Subcutaneous abdominal adipose tissue (tissue), 5 donors: ENCODE data around the gene TM4SF5.

ENCODE experiments used
- H3K27ac ChIP-seq: one replicate; pipeline ENCODE4 v1.7.0; 2013; ENCODE audit warnings: low read depth, mild to moderate bottlenecking, inconsistent platforms, low read length, moderate library complexity
- H3K27me3 ChIP-seq, 5 donors: one replicate each; pipeline ENCODE4 v1.7.0; 2013; ENCODE audit warnings: low read length in 5 of 5, inconsistent platforms in 1 of 5; ENCODE audit not compliant: control insufficient read depth in 5 of 5, insufficient read depth in 4 of 5
- H3K36me3 ChIP-seq, 5 donors: one replicate each; pipeline ENCODE4 v1.7.0; 2013; ENCODE audit warnings: low read length in 5 of 5; ENCODE audit not compliant: control insufficient read depth in 5 of 5, insufficient read depth in 5 of 5
- H3K4me1 ChIP-seq, 5 donors: one replicate each; pipeline ENCODE4 v1.7.0; 2013; ENCODE audit warnings: low read length in 5 of 5, mild to moderate bottlenecking in 3 of 5, moderate library complexity in 1 of 5; ENCODE audit not compliant: control insufficient read depth in 5 of 5, insufficient read depth in 5 of 5
- H3K4me3 ChIP-seq, 5 donors: one replicate each; pipeline ENCODE4 v1.7.0; 2013; ENCODE audit warnings: low read length in 5 of 5, low read depth in 1 of 5
- H3K9ac ChIP-seq, 5 donors: one replicate each; pipeline ENCODE4 v1.7.0; 2013; ENCODE audit warnings: low read length in 5 of 5, mild to moderate bottlenecking in 4 of 5, moderate library complexity in 3 of 5
- H3K9me3 ChIP-seq, 5 donors: one replicate each; pipeline ENCODE4 v1.7.0; 2013; ENCODE audit warnings: low read length in 5 of 5; ENCODE audit not compliant: control insufficient read depth in 5 of 5
- donor health status: healthy.
- donor health status: healthy.
- donor health status: healthy.
- donor health status: healthy.
- donor health status: healthy.

Gene TM4SF5

GRCh38 chr17:4771519-4772234 lies at the start of gene TM4SF5:
TSS of gene TM4SF5 (plus strand) at chr17:4771886. CDS start at chr17:4771923, 37 bp downstream.
- H3K27ac ChIP-seq = no peak within 1 kb of the TSS
- peaks cover 0 to 2% (median 0%) of the 10 kb centered on the region in 5 donors for H3K4me1 ChIP-seq
- H3K9ac ChIP-seq = no peak within 1 kb of the TSS
- H3K27me3 ChIP-seq = peaks cover 0 to 10% (median 5%) of the 10 kb centered on the region in 5 donors
- H3K4me3 ChIP-seq = no peak within 1 kb of the TSS
- no peaks in the 10 kb centered on the region for H3K36me3 ChIP-seq
- no peaks in the 10 kb centered on the region for H3K9me3 ChIP-seq

- Histone ChIP-seq H3K27me3 (no peaks in the 10 kb centered on the region), H3K27ac (no peak overlapping the region), H3K9me3 (no peaks in the 10 kb centered on the region), H3K4me1 (no peaks in the 10 kb centered on the region), H3K9ac (no peak overlapping the region), H3K36me3 (peaks cover 0 to 30% (median 11%) of the 10 kb centered on the region in 5 donors), H3K4me3 (no peak overlapping the region)
Measured at GRCh38 chr17:4722678-4723240, 48.9 kb upstream of the TM4SF5 start.

- Histone ChIP-seq H3K9ac (no peak overlapping the region), H3K27me3 (no peaks in the 10 kb centered on the region), H3K27ac (no peak overlapping the region), H3K9me3 (no peaks in the 10 kb centered on the region), H3K4me3 (no peak overlapping the region), H3K4me1 (no peaks in the 10 kb centered on the region), H3K36me3 (peaks cover 0 to 12% (median 0%) of the 10 kb centered on the region in 5 donors)
Measured at GRCh38 chr17:4724650-4725049, 47.0 kb upstream of the TM4SF5 start.

GRCh38 chr17:4725646-4726310 lies 45.9 kb upstream of the TM4SF5 start:
- no peak overlapping the region for H3K27ac ChIP-seq

GRCh38 chr17:4728124-4728523 lies 43.6 kb upstream of the TM4SF5 start:
- Histone ChIP-seq H3K27me3 (no peaks in the 10 kb centered on the region), H3K27ac (no peak overlapping the region), H3K9me3 (no peaks in the 10 kb centered on the region), H3K36me3 (peaks cover 0 to 6% (median 2%) of the 10 kb centered on the region in 5 donors), H3K9ac (no peak overlapping the region), H3K4me1 (peaks cover 2 to 24% (median 12%) of the 10 kb centered on the region in 5 donors), H3K4me3 (no peak overlapping the region)

More at GRCh38 chr17:4725646-4726310, 45.9 kb upstream of the TM4SF5 start:
- no peaks in the 10 kb centered on the region for H3K27me3 ChIP-seq
- H3K9me3 ChIP-seq = no peaks in the 10 kb centered on the region
- no peak overlapping the region for H3K4me3 ChIP-seq
- H3K4me1 ChIP-seq = peaks cover 0 to 5% (median 4%) of the 10 kb centered on the region in 5 donors
- peaks cover 0 to 3% (median 0%) of the 10 kb centered on the region in 5 donors for H3K36me3 ChIP-seq
- H3K9ac ChIP-seq = no peak overlapping the region

GRCh38 chr17:4733073-4733531 lies 38.6 kb upstream of the TM4SF5 start:
- H3K9ac ChIP-seq = peak overlapping the region in 2 of 5 donors; percentile 8 to 47

GRCh38 chr17:4734857-4735475 lies 36.7 kb upstream of the TM4SF5 start:
- no peak overlapping the region for H3K4me3 ChIP-seq
- no peaks in the 10 kb centered on the region for H3K9me3 ChIP-seq
- H3K27ac ChIP-seq = no peak overlapping the region
- peaks cover 2 to 71% (median 32%) of the 10 kb centered on the region in 5 donors for H3K4me1 ChIP-seq
- peaks cover 0 to 20% (median 7%) of the 10 kb centered on the region in 5 donors for H3K36me3 ChIP-seq
- peaks cover 0 to 5% (median 0%) of the 10 kb centered on the region in 5 donors for H3K27me3 ChIP-seq
- peak overlapping the region in 1 of 5 donors; percentile 8 for H3K9ac ChIP-seq

More at GRCh38 chr17:4733073-4733531, 38.6 kb upstream of the TM4SF5 start:
- Histone ChIP-seq H3K27ac (no peak overlapping the region), H3K4me1 (peaks cover 2 to 56% (median 18%) of the 10 kb centered on the region in 5 donors), H3K9me3 (no peaks in the 10 kb centered on the region), H3K4me3 (no peak overlapping the region), H3K36me3 (peaks cover 0 to 20% (median 7%) of the 10 kb centered on the region in 5 donors), H3K27me3 (no peaks in the 10 kb centered on the region)

GRCh38 chr17:4735876-4736651 lies 35.6 kb upstream of the TM4SF5 start:
- no peak overlapping the region for H3K9ac ChIP-seq
- H3K27ac ChIP-seq = no peak overlapping the region
- H3K9me3 ChIP-seq = no peaks in the 10 kb centered on the region
- H3K27me3 ChIP-seq = peaks cover 0 to 5% (median 0%) of the 10 kb centered on the region in 5 donors
- H3K36me3 ChIP-seq = peaks cover 0 to 20% (median 7%) of the 10 kb centered on the region in 5 donors
- H3K4me1 ChIP-seq = peaks cover 2 to 68% (median 28%) of the 10 kb centered on the region in 5 donors
- no peak overlapping the region for H3K4me3 ChIP-seq
